Natural killer cell treated with Interleukin-12 subunit alpha and Interleukin-12 subunit beta and Interleukin-15 and Interleukin-18, amount 100 ng/mL, for 72 hours (primary cell): ENCODE results near the gene CCDC54. TPM values are rescaled to one million over a fixed set of nuclear protein-coding genes. Genes with fewer than 3 reads are reported as not detected.
"Not testable (repeated sequence)": the region's sequence is repeated elsewhere in the genome, so short reads cannot be mapped to it uniquely, and the experiment has no call there.

Experiments
- ATAC-seq, 2 donors: fragments of 150-1000 bp; cut with Tn5 transposase in 1 of 2; sonication (Bioruptor Pico), chemical (Tn5 transposase) in 1 of 2; 2 replicates each; pipeline ENCODE4 v1.10.0; 2021
- DNase-seq: peaks from one replicate; pipeline ENCODE4 v3.0.0; 2022; ENCODE audit warnings: low spot score
- H3K27ac Mint-ChIP-seq, 2 donors: 1 replicate in 1 of 2; 2 replicates in 1 of 2; pipeline ENCODE4 v1.8.0; 2022; ENCODE audit warnings: mixed read lengths in 2 of 2, mild to moderate bottlenecking in 1 of 2, moderate library complexity in 1 of 2
- H3K27me3 Mint-ChIP-seq, 2 donors: 1 replicate in 1 of 2; 2 replicates in 1 of 2; pipeline ENCODE4 v1.8.0; 2022; ENCODE audit warnings: mixed read lengths in 2 of 2
- H3K36me3 Mint-ChIP-seq: one replicate; pipeline ENCODE4 v1.8.0; 2022; ENCODE audit warnings: mixed read lengths
- H3K4me1 Mint-ChIP-seq, 2 donors: 1 replicate in 1 of 2; 2 replicates in 1 of 2; pipeline ENCODE4 v1.8.0; 2022; ENCODE audit warnings: low read depth in 2 of 2, mixed read lengths in 2 of 2, mild to moderate bottlenecking in 1 of 2
- H3K4me3 Mint-ChIP-seq: one replicate; pipeline ENCODE4 v1.8.0; 2022; ENCODE audit warnings: mixed read lengths
- H3K9me3 Mint-ChIP-seq: 2 replicates; pipeline ENCODE4 v1.8.0; 2022; ENCODE audit warnings: mixed read lengths
- total RNA-seq, 2 donors: library from RNA; stranded (reverse); gene quantifications; one replicate each; pipeline ENCODE4 v1.2.3, GENCODE V29; 2022

Gene CCDC54
- total RNA-seq = not detected

GRCh38 chr3:107377151-107377550, at the start of gene CCDC54:
Gene CCDC54, plus strand, starts transcription at chr3:107377439. Its CDS starts 149 bp downstream, at chr3:107377588.
- no peak within 1 kb of the TSS for H3K27ac Mint-ChIP-seq

GRCh38 chr3:107328069-107328468, 49.2 kb upstream of the CCDC54 start:
- Mint-ChIP-seq H3K27me3 (peaks cover 0 to 3% of the 10 kb centered on the region in 2 donors), H3K4me1 (no peaks in the 10 kb centered on the region), H3K36me3 (no peaks in the 10 kb centered on the region), H3K9me3 (no peaks in the 10 kb centered on the region), H3K4me3 (no peak overlapping the region), H3K27ac (no peak overlapping the region)
- ATAC-seq = peak in 1 of 2 donors; percentile 41
- no peak for DNase-seq

More at GRCh38 chr3:107377151-107377550, at the start of gene CCDC54:
- DNase-seq (no peak), ATAC-seq (no peak)
- H3K9me3 Mint-ChIP-seq = no peaks in the 10 kb centered on the region
- peaks cover 15 to 19% of the 10 kb centered on the region in 2 donors for H3K27me3 Mint-ChIP-seq
- no peaks in the 10 kb centered on the region for H3K4me1 Mint-ChIP-seq
- no peaks in the 10 kb centered on the region for H3K36me3 Mint-ChIP-seq
- no peak within 1 kb of the TSS for H3K4me3 Mint-ChIP-seq

GRCh38 chr3:107329088-107329487, 48.2 kb upstream of the CCDC54 start:
- DNase-seq (no peak), ATAC-seq (no peak)
- H3K27ac Mint-ChIP-seq = no peak overlapping the region
- H3K4me3 Mint-ChIP-seq = no peak overlapping the region
- H3K4me1 Mint-ChIP-seq = no peaks in the 10 kb centered on the region
- H3K27me3 Mint-ChIP-seq = peaks cover 0 to 3% of the 10 kb centered on the region in 2 donors
- H3K36me3 Mint-ChIP-seq = no peaks in the 10 kb centered on the region
- no peaks in the 10 kb centered on the region for H3K9me3 Mint-ChIP-seq

- H3K4me1 Mint-ChIP-seq, H3K4me3 Mint-ChIP-seq, ATAC-seq, DNase-seq, H3K9me3 Mint-ChIP-seq, H3K36me3 Mint-ChIP-seq, H3K27ac Mint-ChIP-seq: not testable (repeated sequence)
- H3K27me3 Mint-ChIP-seq = peaks cover 3 to 16% of the 10 kb centered on the region in 2 donors
Measured at GRCh38 chr3:107339690-107340089, 37.5 kb upstream of the CCDC54 start.

GRCh38 chr3:107344722-107345121, 32.5 kb upstream of the CCDC54 start:
- H3K36me3 Mint-ChIP-seq = no peaks in the 10 kb centered on the region
- H3K4me1 Mint-ChIP-seq = no peaks in the 10 kb centered on the region
- H3K9me3 Mint-ChIP-seq = no peaks in the 10 kb centered on the region

GRCh38 chr3:107345822-107346405, 31.3 kb upstream of the CCDC54 start:
- DNase-seq (no peak), ATAC-seq (no peak)
- Mint-ChIP-seq H3K4me1 (no peaks in the 10 kb centered on the region), H3K4me3 (no peak overlapping the region), H3K27me3 (peaks cover 0 to 7% of the 10 kb centered on the region in 2 donors), H3K27ac (no peak overlapping the region), H3K36me3 (no peaks in the 10 kb centered on the region), H3K9me3 (no peaks in the 10 kb centered on the region)

More at GRCh38 chr3:107344722-107345121, 32.5 kb upstream of the CCDC54 start:
- Mint-ChIP-seq H3K27me3 (peaks cover 0 to 3% of the 10 kb centered on the region in 2 donors), H3K4me3 (no peak overlapping the region), H3K27ac (no peak overlapping the region)
- no peak for DNase-seq
- ATAC-seq = peak in 1 of 2 donors; percentile 48

GRCh38 chr3:107346564-107346963, 30.7 kb upstream of the CCDC54 start:
- Mint-ChIP-seq H3K4me1 (no peaks in the 10 kb centered on the region), H3K27ac (no peak overlapping the region), H3K9me3 (no peaks in the 10 kb centered on the region), H3K36me3 (no peaks in the 10 kb centered on the region), H3K27me3 (peaks cover 0 to 7% of the 10 kb centered on the region in 2 donors), H3K4me3 (no peak overlapping the region)
- peak in 1 of 2 donors; percentile 60 for ATAC-seq
- DNase-seq = no peak

- no peak for ATAC-seq
- no peak for DNase-seq
- peaks cover 0 to 7% of the 10 kb centered on the region in 2 donors for H3K27me3 Mint-ChIP-seq
- no peaks in the 10 kb centered on the region for H3K36me3 Mint-ChIP-seq
- no peak overlapping the region for H3K4me3 Mint-ChIP-seq
- H3K4me1 Mint-ChIP-seq = no peaks in the 10 kb centered on the region
- no peak overlapping the region for H3K27ac Mint-ChIP-seq
- no peaks in the 10 kb centered on the region for H3K9me3 Mint-ChIP-seq
Measured at GRCh38 chr3:107347751-107348150, 29.5 kb upstream of the CCDC54 start.

- no peaks in the 10 kb centered on the region for H3K9me3 Mint-ChIP-seq
- ATAC-seq (no peak), DNase-seq (no peak)
- no peaks in the 10 kb centered on the region for H3K4me1 Mint-ChIP-seq
- peaks cover 3 to 11% of the 10 kb centered on the region in 2 donors for H3K27me3 Mint-ChIP-seq
- H3K27ac Mint-ChIP-seq = no peak overlapping the region
- H3K36me3 Mint-ChIP-seq = no peaks in the 10 kb centered on the region
- H3K4me3 Mint-ChIP-seq = no peak overlapping the region
Measured at GRCh38 chr3:107356706-107357105, 20.5 kb upstream of the CCDC54 start.

- no peak for ATAC-seq
Measured at GRCh38 chr3:107361633-107362032, 15.6 kb upstream of the CCDC54 start.

GRCh38 chr3:107365051-107365450, 12.2 kb upstream of the CCDC54 start:
- Mint-ChIP-seq H3K9me3 (no peaks in the 10 kb centered on the region), H3K4me1 (peaks cover 0 to 14% of the 10 kb centered on the region in 2 donors), H3K27me3 (peaks cover 0 to 18% of the 10 kb centered on the region in 2 donors), H3K36me3 (no peaks in the 10 kb centered on the region), H3K4me3 (no peak overlapping the region), H3K27ac (no peak overlapping the region)
- no peak for DNase-seq
- no peak for ATAC-seq

More at GRCh38 chr3:107361633-107362032, 15.6 kb upstream of the CCDC54 start:
- Mint-ChIP-seq H3K9me3 (no peaks in the 10 kb centered on the region), H3K27me3 (peaks cover 0 to 7% of the 10 kb centered on the region in 2 donors), H3K4me3 (no peak overlapping the region), H3K36me3 (no peaks in the 10 kb centered on the region), H3K27ac (no peak overlapping the region), H3K4me1 (no peaks in the 10 kb centered on the region)
- no peak for DNase-seq

- no peak overlapping the region for H3K4me3 Mint-ChIP-seq
- no peaks in the 10 kb centered on the region for H3K9me3 Mint-ChIP-seq
- no peaks in the 10 kb centered on the region for H3K36me3 Mint-ChIP-seq
- peak overlapping the region in 1 of 2 donors; percentile 51 for H3K27ac Mint-ChIP-seq
- ATAC-seq (no peak), DNase-seq (no peak)
- H3K4me1 Mint-ChIP-seq = peaks cover 0 to 14% of the 10 kb centered on the region in 2 donors
- H3K27me3 Mint-ChIP-seq = peaks cover 3 to 22% of the 10 kb centered on the region in 2 donors
Measured at GRCh38 chr3:107366766-107367165, 10.5 kb upstream of the CCDC54 start.

- Mint-ChIP-seq H3K4me1 (peaks cover 0 to 14% of the 10 kb centered on the region in 2 donors), H3K27ac (peak overlapping the region in 1 of 2 donors; percentile 51), H3K4me3 (peak overlapping the region; percentile 55), H3K9me3 (no peaks in the 10 kb centered on the region), H3K36me3 (no peaks in the 10 kb centered on the region), H3K27me3 (peaks cover 3 to 22% of the 10 kb centered on the region in 2 donors)
- DNase-seq (no peak), ATAC-seq (no peak)
Measured at GRCh38 chr3:107367353-107367752, 9.9 kb upstream of the CCDC54 start.

GRCh38 chr3:107368654-107369398, 8.4 kb upstream of the CCDC54 start:
- ATAC-seq (no peak), DNase-seq (no peak)
- Mint-ChIP-seq H3K27me3 (peaks cover 8 to 21% of the 10 kb centered on the region in 2 donors), H3K36me3 (no peaks in the 10 kb centered on the region), H3K4me1 (peaks cover 0 to 14% of the 10 kb centered on the region in 2 donors), H3K27ac (no peak overlapping the region), H3K4me3 (no peak overlapping the region), H3K9me3 (no peaks in the 10 kb centered on the region)
